ENCODE data around the gene VPREB1.

- TF ChIP-seq CTCF (IDR thresholded peaks at IDR 0.05) (no peak), POLR2AphosphoS5 (IDR thresholded peaks at IDR 0.05; ENCODE audit: insufficient read depth in 1 of 2, low read depth in 1 of 2) (no peak)
Observed at GRCh38 chr22:22228421-22228820, 16.2 kb upstream of the VPREB1 start.
